ENCODE data around the gene STK32C.

- TF ChIP-seq YY1 (IDR thresholded peaks at IDR 0.05; ENCODE audit: insufficient read depth, insufficient read length) (no peak), ZNF274 (IDR thresholded peaks at IDR 0.05; ENCODE audit: low read depth, low read length) (no peak), SUZ12 (IDR thresholded peaks at IDR 0.05; ENCODE audit: extremely low read depth, insufficient read depth, insufficient read length) (no peak)
Observed at GRCh38 chr10:132271458-132272230, 36.1 kb downstream of the STK32C start.
